Measurements from ENCODE around the gene EPHB1.

DNA sequence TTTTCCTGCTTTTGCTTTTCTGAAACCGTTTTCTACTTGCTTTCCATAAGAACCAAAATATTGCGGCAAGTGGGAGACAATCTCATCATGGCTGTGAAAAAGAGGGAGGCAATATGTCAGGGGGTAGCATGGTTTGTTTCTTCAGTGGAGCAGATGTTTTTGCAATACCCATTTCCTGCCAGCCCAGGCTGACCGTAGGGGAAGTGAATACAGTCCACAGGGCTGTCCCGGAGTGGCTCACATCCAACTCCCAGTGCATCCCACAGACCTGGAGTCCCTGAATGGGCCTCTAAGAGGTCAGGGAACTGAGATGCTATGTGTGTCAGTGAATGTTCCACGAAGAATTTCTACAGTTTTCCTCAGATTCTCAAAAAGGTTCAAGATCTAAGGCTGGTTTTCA lies 69.6 kb downstream of the EPHB1 start:
- no peak for TF ChIP-seq ZFP30 (CRISPR knock-in tag; IDR thresholded peaks at IDR 0.05)
- no peak for TF ChIP-seq ESRRG (CRISPR knock-in tag; IDR thresholded peaks at IDR 0.05)
- no peak for TF ChIP-seq ARNTL (CRISPR knock-in tag; IDR thresholded peaks at IDR 0.05; ENCODE audit: borderline replicate concordance, low read depth)
- TF ChIP-seq CREB5 (CRISPR knock-in tag; IDR thresholded peaks at IDR 0.05; ENCODE audit: low read depth): no peak
- no peak for TF ChIP-seq RARB (CRISPR knock-in tag; IDR thresholded peaks at IDR 0.05)
- TF ChIP-seq TOX (CRISPR knock-in tag; IDR thresholded peaks at IDR 0.05; ENCODE audit: borderline replicate concordance): no peak
- TF ChIP-seq, protein P1, sequence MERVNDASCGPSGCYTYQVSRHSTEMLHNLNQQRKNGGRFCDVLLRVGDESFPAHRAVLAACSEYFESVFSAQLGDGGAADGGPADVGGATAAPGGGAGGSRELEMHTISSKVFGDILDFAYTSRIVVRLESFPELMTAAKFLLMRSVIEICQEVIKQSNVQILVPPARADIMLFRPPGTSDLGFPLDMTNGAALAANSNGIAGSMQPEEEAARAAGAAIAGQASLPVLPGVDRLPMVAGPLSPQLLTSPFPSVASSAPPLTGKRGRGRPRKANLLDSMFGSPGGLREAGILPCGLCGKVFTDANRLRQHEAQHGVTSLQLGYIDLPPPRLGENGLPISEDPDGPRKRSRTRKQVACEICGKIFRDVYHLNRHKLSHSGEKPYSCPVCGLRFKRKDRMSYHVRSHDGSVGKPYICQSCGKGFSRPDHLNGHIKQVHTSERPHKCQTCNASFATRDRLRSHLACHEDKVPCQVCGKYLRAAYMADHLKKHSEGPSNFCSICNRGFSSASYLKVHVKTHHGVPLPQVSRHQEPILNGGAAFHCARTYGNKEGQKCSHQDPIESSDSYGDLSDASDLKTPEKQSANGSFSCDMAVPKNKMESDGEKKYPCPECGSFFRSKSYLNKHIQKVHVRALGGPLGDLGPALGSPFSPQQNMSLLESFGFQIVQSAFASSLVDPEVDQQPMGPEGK (CRISPR knock-in tag; IDR thresholded peaks at IDR 0.05; ENCODE audit: borderline replicate concordance): no peak
- no peak for TF ChIP-seq CSDC2 (CRISPR knock-in tag; IDR thresholded peaks at IDR 0.05)
- TF ChIP-seq ZC3H10 (CRISPR knock-in tag; IDR thresholded peaks at IDR 0.05): no peak
- no peak for TF ChIP-seq ZNF8 (CRISPR knock-in tag; IDR thresholded peaks at IDR 0.05)
- TF ChIP-seq ZFP3 (CRISPR knock-in tag; IDR thresholded peaks at IDR 0.05): no peak

Measured in SK-N-SH treated with all-trans-retinoic acid at 6 μM for 48 hours (cell line).